Activated CD8-positive, alpha-beta T cell treated with anti-CD3 and anti-CD28 coated beads for 36 hours (primary cell): ENCODE results near the gene EEIG2. TPM values are rescaled to one million over a fixed set of nuclear protein-coding genes. Genes with fewer than 3 reads are reported as not detected.

Experiments
- ATAC-seq: fragments of 200-7000 bp; cut with Tn5 transposase; one replicate; pipeline ENCODE4 v1.10.0; 2021; ENCODE audit warnings: mild to moderate bottlenecking, moderate library complexity
- CTCF ChIA-PET: fragments of 350-600 bp; sonication (Branson Sonifier 250); formaldehyde crosslinking; loops from one replicate; lab custom pipeline; 2021; ENCODE audit warnings: antibody characterized with exemption; lab: Charles Lee
- POLR2A ChIA-PET: fragments of 350-600 bp; sonication (Branson Sonifier 250); formaldehyde crosslinking; loops from one replicate; lab custom pipeline; 2021; ENCODE audit warnings: antibody characterized with exemption; lab: Charles Lee
- DNase-seq: peaks from one replicate; pipeline ENCODE4 v3.0.0-alpha.2; 2020
- H3K27ac Mint-ChIP-seq: one replicate; pipeline ENCODE4 v1.8.0; 2021; ENCODE audit warnings: mild to moderate bottlenecking, mixed read lengths
- H3K27me3 Mint-ChIP-seq: one replicate; pipeline ENCODE4 v1.8.0; 2021; ENCODE audit warnings: mixed read lengths
- H3K36me3 Mint-ChIP-seq: one replicate; pipeline ENCODE4 v1.8.0; 2021; ENCODE audit warnings: low read depth, mixed read lengths
- H3K4me1 Mint-ChIP-seq: one replicate; pipeline ENCODE4 v1.8.0; 2021; ENCODE audit warnings: low read depth, mixed read lengths
- H3K4me3 Mint-ChIP-seq: one replicate; pipeline ENCODE4 v1.8.0; 2021; ENCODE audit warnings: mild to moderate bottlenecking, moderate library complexity, mixed read lengths
- H3K9me3 Mint-ChIP-seq: one replicate; pipeline ENCODE4 v1.8.0; 2021; ENCODE audit warnings: mixed read lengths
- intact Hi-C: fragments of 100-400 bp; cut with micrococcal nuclease; formaldehyde crosslinking; loops from one replicate; pipeline ENCODE4 v1.10.0; 2022
- total RNA-seq, 2 experiments: library from RNA; stranded (reverse); gene quantifications; one replicate each; pipeline ENCODE4 v1.2.3, GENCODE V29; 2021
- TF ChIP-seq, protein P1 (sequence below): fragments of 200-600 bp; IDR thresholded peaks from one replicate; pipeline ENCODE4 v1.8.0; 2022; ENCODE audit warnings: antibody characterized with exemption, mild to moderate bottlenecking

Gene EEIG2
- total RNA-seq, 2 experiments from 2014 or later: 10.4 to 12.6 TPM

DNA sequence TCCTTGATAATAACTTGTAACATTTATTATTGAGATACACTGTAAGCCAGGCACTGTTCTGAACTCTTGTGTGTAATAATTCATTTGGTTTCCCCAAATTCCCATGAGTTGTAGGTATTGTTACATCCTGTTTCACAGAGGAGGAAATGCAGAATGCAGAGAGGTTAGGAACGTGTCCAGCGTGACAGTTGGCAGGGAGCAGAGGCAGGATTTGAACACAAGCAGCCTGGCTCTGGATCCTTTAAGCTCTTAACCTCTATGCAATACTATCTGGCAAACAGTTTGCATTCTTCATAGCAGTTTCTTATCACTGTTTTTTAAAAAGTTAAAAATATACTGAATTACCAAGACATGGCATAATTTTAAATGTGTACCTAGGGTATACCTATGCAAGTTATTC is 30.5 kb downstream of the EEIG2 start:
- H3K4me3 Mint-ChIP-seq: no peak overlapping the region
- no peak for DNase-seq
- H3K27me3 Mint-ChIP-seq: no peaks in the 10 kb centered on the region
- TF ChIP-seq, protein P1, sequence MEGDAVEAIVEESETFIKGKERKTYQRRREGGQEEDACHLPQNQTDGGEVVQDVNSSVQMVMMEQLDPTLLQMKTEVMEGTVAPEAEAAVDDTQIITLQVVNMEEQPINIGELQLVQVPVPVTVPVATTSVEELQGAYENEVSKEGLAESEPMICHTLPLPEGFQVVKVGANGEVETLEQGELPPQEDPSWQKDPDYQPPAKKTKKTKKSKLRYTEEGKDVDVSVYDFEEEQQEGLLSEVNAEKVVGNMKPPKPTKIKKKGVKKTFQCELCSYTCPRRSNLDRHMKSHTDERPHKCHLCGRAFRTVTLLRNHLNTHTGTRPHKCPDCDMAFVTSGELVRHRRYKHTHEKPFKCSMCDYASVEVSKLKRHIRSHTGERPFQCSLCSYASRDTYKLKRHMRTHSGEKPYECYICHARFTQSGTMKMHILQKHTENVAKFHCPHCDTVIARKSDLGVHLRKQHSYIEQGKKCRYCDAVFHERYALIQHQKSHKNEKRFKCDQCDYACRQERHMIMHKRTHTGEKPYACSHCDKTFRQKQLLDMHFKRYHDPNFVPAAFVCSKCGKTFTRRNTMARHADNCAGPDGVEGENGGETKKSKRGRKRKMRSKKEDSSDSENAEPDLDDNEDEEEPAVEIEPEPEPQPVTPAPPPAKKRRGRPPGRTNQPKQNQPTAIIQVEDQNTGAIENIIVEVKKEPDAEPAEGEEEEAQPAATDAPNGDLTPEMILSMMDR: no peak
- H3K4me1 Mint-ChIP-seq: peaks cover 66% of the 10 kb centered on the region
- intact Hi-C loops: no loop called here
- peak; percentile 5 for ATAC-seq
- H3K27ac Mint-ChIP-seq: peak overlapping the region; percentile 79
- H3K9me3 Mint-ChIP-seq: peaks cover 6% of the 10 kb centered on the region
- ChIA-PET POLR2A (interaction anchor here (1.3 kb wide), 1 partner anchor 71 kb away, joined by 3 read pairs; the partner anchor contains the start of gene HENMT1), CTCF (interaction anchor here (0.7 to 1.6 kb wide), 3 partner anchors 21 to 78 kb away, joined by 3 to 6 read pairs (median 3); no protein-coding TSS in a partner anchor)
- peaks cover 3% of the 10 kb centered on the region for H3K36me3 Mint-ChIP-seq

DNA sequence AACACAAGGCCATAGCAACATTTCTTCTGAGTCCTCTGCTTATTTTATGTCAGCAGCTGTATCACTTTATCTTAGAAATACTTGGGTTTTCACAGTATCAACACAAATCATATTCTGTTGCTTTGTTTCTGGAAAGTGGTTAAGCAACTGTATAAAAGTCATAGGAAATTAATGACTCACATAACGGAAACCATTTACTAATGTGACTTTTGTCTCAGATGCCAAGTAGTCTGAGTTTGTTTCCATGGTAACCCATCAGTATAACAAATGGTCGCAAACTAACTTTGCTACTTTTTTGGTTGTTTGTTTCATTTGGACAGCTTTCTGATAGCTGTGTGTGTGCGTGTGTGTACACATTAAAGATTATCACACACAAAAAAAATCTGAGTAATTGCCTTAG is 31.1 kb downstream of the EEIG2 start:
- TF ChIP-seq, protein P1: no peak
- ChIA-PET CTCF (interaction anchor here (0.7 to 1.6 kb wide), 3 partner anchors 21 to 78 kb away, joined by 3 to 6 read pairs (median 3); no protein-coding TSS in a partner anchor), POLR2A (interaction anchor here (1.3 kb wide), 1 partner anchor 70 kb away, joined by 3 read pairs; the partner anchor contains the start of gene HENMT1)
- no peak for DNase-seq
- peak; percentile 84 for ATAC-seq
- intact Hi-C loops: no loop called here
- H3K27me3 Mint-ChIP-seq: no peaks in the 10 kb centered on the region
- H3K9me3 Mint-ChIP-seq: peaks cover 6% of the 10 kb centered on the region
- no peak overlapping the region for H3K27ac Mint-ChIP-seq
- peaks cover 61% of the 10 kb centered on the region for H3K4me1 Mint-ChIP-seq
- H3K4me3 Mint-ChIP-seq: no peak overlapping the region
- peaks cover 3% of the 10 kb centered on the region for H3K36me3 Mint-ChIP-seq

DNA sequence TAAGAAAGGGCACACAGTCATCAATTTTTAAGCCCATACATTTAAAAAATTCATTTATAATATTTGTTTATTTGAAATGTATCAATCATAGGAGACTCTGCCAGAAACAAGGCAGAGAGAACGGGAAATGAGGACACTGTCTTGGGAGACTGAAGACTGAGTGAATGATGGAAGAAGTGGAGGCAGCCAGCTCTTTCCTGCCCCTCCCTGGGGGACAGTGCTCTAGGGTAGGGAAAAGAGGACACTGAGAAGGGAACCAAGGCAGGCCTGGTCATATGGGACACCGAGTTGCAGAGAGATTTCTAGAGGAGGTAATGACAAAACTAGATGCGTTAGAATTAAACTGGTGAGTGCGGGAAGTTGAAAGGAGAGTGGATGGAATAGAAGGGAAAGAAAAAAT is 31.6 kb downstream of the EEIG2 start:
- Mint-ChIP-seq H3K27ac (peak overlapping the region; percentile 85), H3K27me3 (no peaks in the 10 kb centered on the region), H3K9me3 (peaks cover 6% of the 10 kb centered on the region), H3K4me1 (peaks cover 56% of the 10 kb centered on the region), H3K36me3 (peaks cover 3% of the 10 kb centered on the region), H3K4me3 (no peak overlapping the region)
- DNase-seq (no peak), ATAC-seq (no peak)
- TF ChIP-seq, protein P1: no peak
- ChIA-PET POLR2A (interaction anchor here (1.3 kb wide), 1 partner anchor 70 kb away, joined by 3 read pairs; the partner anchor contains the start of gene HENMT1), CTCF (interaction anchor here (0.7 to 2.1 kb wide), 4 partner anchors 22 to 79 kb away, joined by 3 to 9 read pairs (median 4); partner anchors contain the start of gene EEIG2)
- intact Hi-C loops: no loop called here

DNA sequence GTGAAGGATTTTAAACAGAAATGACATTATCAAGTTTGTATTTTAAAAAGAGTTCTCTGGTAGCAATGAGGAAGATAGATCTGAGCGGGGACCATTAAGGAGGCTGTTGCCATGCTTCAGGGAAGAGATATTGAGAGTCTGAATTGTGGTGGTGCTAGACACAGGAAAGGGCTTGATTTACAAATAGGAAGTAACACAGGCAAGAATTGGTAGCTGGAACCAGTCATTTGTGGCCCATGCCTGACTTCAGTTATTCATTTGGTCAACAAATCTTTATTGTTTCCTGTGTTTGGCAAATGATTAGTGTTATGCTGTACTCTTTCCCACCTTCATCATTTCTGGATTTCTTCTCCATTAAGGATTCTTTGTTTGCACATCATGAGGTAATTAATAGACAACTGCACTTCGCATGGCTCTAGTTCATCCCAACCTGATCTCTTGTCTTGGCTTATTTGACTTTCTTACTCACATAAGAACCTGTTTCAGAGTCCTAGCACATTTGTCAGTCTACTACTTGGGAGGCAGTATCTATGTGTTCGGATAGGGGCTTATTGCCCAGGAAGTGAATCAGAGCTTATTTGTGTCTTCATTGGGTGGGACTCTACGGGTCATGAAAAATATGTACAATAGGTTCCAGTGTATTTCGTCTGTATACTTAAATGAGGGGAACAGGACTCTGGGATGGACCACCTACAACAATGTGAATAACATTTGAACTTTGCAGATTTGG is 32.3 kb downstream of the EEIG2 start:
- POLR2A ChIA-PET: interaction anchor here (0.9 to 1.3 kb wide), 2 partner anchors 17 to 83 kb away, joined by 3 read pairs; no protein-coding TSS in a partner anchor
- CTCF ChIA-PET: interaction anchor here (1.6 to 2.1 kb wide), 2 partner anchors 11 to 31 kb away, joined by 3 to 9 read pairs; partner anchors contain the start of gene EEIG2
- DNase-seq (peak; percentile 19), ATAC-seq (peak; percentile 35)
- intact Hi-C loops: no loop called here
- H3K4me1 Mint-ChIP-seq: peaks cover 51% of the 10 kb centered on the region
- peaks cover 6% of the 10 kb centered on the region for H3K9me3 Mint-ChIP-seq
- TF ChIP-seq, protein P1: no peak
- peak overlapping the region; percentile 85 for H3K27ac Mint-ChIP-seq
- H3K27me3 Mint-ChIP-seq: no peaks in the 10 kb centered on the region
- peaks cover 3% of the 10 kb centered on the region for H3K36me3 Mint-ChIP-seq
- H3K4me3 Mint-ChIP-seq: no peak overlapping the region
